Body of pancreas (tissue), 4 donors: Measurements from ENCODE around the gene RCOR2.

ENCODE experiments used
- POLR2A ChIP-seq, 3 donors: fragments of 450-650 bp; IDR thresholded peaks; one replicate each; pipeline ENCODE4 v1.6.1; 2016; ENCODE audit warnings: antibody characterized with exemption in 3 of 3, mild to moderate bottlenecking in 2 of 3
- TF ChIP-seq, protein P1 (sequence below), 7 experiments: fragments of 450-650 bp in 4 of 7; fragments of 200-600 bp in 3 of 7; sonication (generic) in 3 of 7; IDR thresholded peaks; one replicate each; pipeline ENCODE4 v1.5.1; 2016 to 2019; ENCODE audit warnings: antibody characterized with exemption in 7 of 7

DNA sequence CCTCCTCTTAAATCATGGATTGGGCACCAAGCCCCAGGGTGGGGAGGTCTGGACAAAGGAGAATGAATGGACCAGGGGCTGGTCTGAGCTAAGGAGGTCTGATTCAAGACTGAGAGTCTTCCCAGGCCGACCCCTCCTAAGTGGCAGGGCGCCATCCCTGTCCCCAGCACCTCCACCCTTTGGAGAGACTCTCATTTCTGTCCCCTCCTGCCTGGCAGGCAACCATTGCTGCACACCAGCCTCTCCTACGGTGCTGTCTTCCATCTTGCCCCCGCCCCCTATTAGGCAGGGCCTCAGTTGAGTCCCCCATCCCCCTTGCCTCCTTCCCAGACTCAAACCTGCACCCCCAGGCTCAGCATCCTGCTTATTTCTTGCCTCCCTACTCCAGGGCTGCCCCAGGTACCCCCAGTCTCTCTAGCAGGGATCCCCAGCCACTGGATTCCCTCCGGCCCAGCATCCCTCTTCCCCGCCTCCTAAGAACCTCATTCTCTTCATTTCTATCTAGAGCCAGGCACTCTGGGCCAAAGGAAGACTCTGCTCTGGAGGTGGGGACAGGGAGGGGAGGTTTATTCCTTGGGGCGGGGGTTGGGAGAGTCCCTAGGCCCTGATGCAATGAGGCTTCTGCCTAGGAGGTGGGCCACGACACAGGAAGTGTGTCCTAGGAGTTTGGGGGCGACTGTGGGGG lies 1.7 kb upstream of the RCOR2 start:
- TF ChIP-seq, protein P1, sequence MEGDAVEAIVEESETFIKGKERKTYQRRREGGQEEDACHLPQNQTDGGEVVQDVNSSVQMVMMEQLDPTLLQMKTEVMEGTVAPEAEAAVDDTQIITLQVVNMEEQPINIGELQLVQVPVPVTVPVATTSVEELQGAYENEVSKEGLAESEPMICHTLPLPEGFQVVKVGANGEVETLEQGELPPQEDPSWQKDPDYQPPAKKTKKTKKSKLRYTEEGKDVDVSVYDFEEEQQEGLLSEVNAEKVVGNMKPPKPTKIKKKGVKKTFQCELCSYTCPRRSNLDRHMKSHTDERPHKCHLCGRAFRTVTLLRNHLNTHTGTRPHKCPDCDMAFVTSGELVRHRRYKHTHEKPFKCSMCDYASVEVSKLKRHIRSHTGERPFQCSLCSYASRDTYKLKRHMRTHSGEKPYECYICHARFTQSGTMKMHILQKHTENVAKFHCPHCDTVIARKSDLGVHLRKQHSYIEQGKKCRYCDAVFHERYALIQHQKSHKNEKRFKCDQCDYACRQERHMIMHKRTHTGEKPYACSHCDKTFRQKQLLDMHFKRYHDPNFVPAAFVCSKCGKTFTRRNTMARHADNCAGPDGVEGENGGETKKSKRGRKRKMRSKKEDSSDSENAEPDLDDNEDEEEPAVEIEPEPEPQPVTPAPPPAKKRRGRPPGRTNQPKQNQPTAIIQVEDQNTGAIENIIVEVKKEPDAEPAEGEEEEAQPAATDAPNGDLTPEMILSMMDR (IDR thresholded peaks at IDR 0.05) = no peak
- TF ChIP-seq POLR2A (IDR thresholded peaks at IDR 0.05) = no peak
